Gastroesophageal sphincter (tissue), 4 donors: ENCODE measurements around the gene GSPT1. TPM values are rescaled to one million over a fixed set of nuclear protein-coding genes. Genes with fewer than 3 reads are reported as not detected.

ENCODE experiments used
- ATAC-seq: fragments of 150-250 bp; one replicate; pipeline ENCODE4 v1.9.1; 2016; ENCODE audit warnings: mild to moderate bottlenecking, moderate library complexity
- H3K27ac ChIP-seq, 4 donors: fragments of 200-600 bp; sonication (generic) in 3 of 4; 1 replicate in 3 of 4; 2 replicates in 1 of 4; pipeline ENCODE4 v1.5.1; 2016 to 2019
- H3K27me3 ChIP-seq: fragments of 200-600 bp; sonication (generic); one replicate; pipeline ENCODE4 v1.5.1; 2019
- H3K36me3 ChIP-seq, 2 donors: fragments of 200-600 bp; sonication (generic); one replicate each; pipeline ENCODE4 v1.5.1; 2019; ENCODE audit warnings: control low read depth in 1 of 2
- H3K4me1 ChIP-seq, 3 donors: fragments of 200-600 bp; sonication (generic); 1 replicate in 2 of 3; 2 replicates in 1 of 3; pipeline ENCODE4 v1.5.1; 2016 to 2019; ENCODE audit warnings: control low read depth in 2 of 3
- H3K4me3 ChIP-seq, 2 donors: fragments of 200-600 bp; sonication (generic); one replicate each; pipeline ENCODE4 v1.5.1; 2019; ENCODE audit warnings: mild to moderate bottlenecking in 1 of 2, moderate library complexity in 1 of 2
- H3K9me3 ChIP-seq, 3 donors: fragments of 200-600 bp; sonication (generic); one replicate each; pipeline ENCODE4 v1.5.1; 2017 to 2019; ENCODE audit warnings: control low read depth in 2 of 3
- CTCF ChIP-seq, 4 experiments: fragments of 200-600 bp in 2 of 4; fragments of 450-650 bp in 2 of 4; sonication (generic) in 1 of 4; IDR thresholded peaks; one replicate each; pipeline ENCODE4 v1.5.1; 2017 to 2019; ENCODE audit warnings: antibody characterized with exemption in 4 of 4, mild to moderate bottlenecking in 2 of 4, moderate library complexity in 2 of 4
- EP300 ChIP-seq: sonication (generic); formaldehyde crosslinking; IDR thresholded peaks from one replicate; pipeline ENCODE4 v1.6.1; 2017; ENCODE audit warnings: antibody characterized with exemption, mild to moderate bottlenecking
- POLR2A ChIP-seq, 2 donors: fragments of 450-650 bp; IDR thresholded peaks; one replicate each; pipeline ENCODE4 v1.6.1; 2017; ENCODE audit warnings: antibody characterized with exemption in 2 of 2, mild to moderate bottlenecking in 2 of 2, moderate library complexity in 1 of 2
- POLR2AphosphoS5 ChIP-seq: sonication (generic); formaldehyde crosslinking; IDR thresholded peaks from one replicate; pipeline ENCODE4 v1.6.1; 2017; ENCODE audit warnings: antibody characterized with exemption
- WGBS, 2 donors: methylation state at CpG; one replicate each; pipeline ENCODE4 v1.1.5; 2018; ENCODE audit warnings: low coverage in 1 of 2; 5-methylcytosine and 5-hydroxymethylcytosine counted together
- total RNA-seq, 4 donors: library from RNA; depleted of rRNA; stranded (reverse); fragments of >200 nt; gene quantifications; one replicate each; pipeline ENCODE4 v1.1.0, GENCODE V29; 2016

The GSPT1 gene
- total RNA-seq, 4 donors from 2014 or later: 55.3 to 86.2 (median 72.6) TPM

- no peak overlapping the region for H3K27ac ChIP-seq
- no peaks in the 10 kb centered on the region for H3K27me3 ChIP-seq
- ATAC-seq: no peak
- H3K4me1 ChIP-seq: no peaks in the 10 kb centered on the region
- WGBS, 2 donors: 93 to 94% methylated on average over 5 of the region's 5 CpGs
- no peak overlapping the region for H3K4me3 ChIP-seq
- H3K36me3 ChIP-seq: peaks cover 0 to 100% of the 10 kb centered on the region in 2 donors
- TF ChIP-seq EP300 (no peak), POLR2A (IDR thresholded peaks at IDR 0.05) (no peak), POLR2AphosphoS5 (no peak), CTCF (IDR thresholded peaks at IDR 0.05) (no peak)
- no peaks in the 10 kb centered on the region for H3K9me3 ChIP-seq
Observed at GRCh38 chr16:11884035-11884434, 31.7 kb downstream of the GSPT1 start.

GRCh38 chr16:11880007-11880406 is 35.7 kb downstream of the GSPT1 start:
- 86 to 91% methylated on average over 4 to 5 of the region's 5 CpGs for WGBS, 2 donors
- Histone ChIP-seq H3K9me3 (no peaks in the 10 kb centered on the region), H3K27me3 (no peaks in the 10 kb centered on the region), H3K27ac (no peak overlapping the region), H3K4me1 (no peaks in the 10 kb centered on the region), H3K36me3 (peaks cover 2 to 99% of the 10 kb centered on the region in 2 donors), H3K4me3 (no peak overlapping the region)
- no peak for TF ChIP-seq POLR2AphosphoS5
- TF ChIP-seq POLR2A (IDR thresholded peaks at IDR 0.05): no peak
- no peak for TF ChIP-seq CTCF (IDR thresholded peaks at IDR 0.05)
- no peak for TF ChIP-seq EP300
- no peak for ATAC-seq

- Histone ChIP-seq H3K27ac (no peak overlapping the region), H3K4me1 (no peaks in the 10 kb centered on the region), H3K36me3 (peaks cover 2 to 97% of the 10 kb centered on the region in 2 donors), H3K4me3 (no peak overlapping the region), H3K27me3 (no peaks in the 10 kb centered on the region), H3K9me3 (no peaks in the 10 kb centered on the region)
- no peak for ATAC-seq
- TF ChIP-seq CTCF (IDR thresholded peaks at IDR 0.05): no peak
- TF ChIP-seq POLR2AphosphoS5: no peak
- no peak for TF ChIP-seq EP300
- TF ChIP-seq POLR2A (IDR thresholded peaks at IDR 0.05): no peak
- 84 to 89% methylated on average over 5 of the region's 5 CpGs for WGBS, 2 donors
Observed at GRCh38 chr16:11877374-11877773, 38.4 kb downstream of the GSPT1 start.

GRCh38 chr16:11876306-11876705 is 39.5 kb downstream of the GSPT1 start:
- Histone ChIP-seq H3K9me3 (no peaks in the 10 kb centered on the region), H3K36me3 (peaks cover 2 to 95% of the 10 kb centered on the region in 2 donors), H3K27me3 (no peaks in the 10 kb centered on the region), H3K4me3 (no peak overlapping the region), H3K4me1 (peaks cover 0 to 6% (median 0%) of the 10 kb centered on the region in 3 donors), H3K27ac (no peak overlapping the region)
- ATAC-seq: no peak
- no peak for TF ChIP-seq POLR2AphosphoS5
- no peak for TF ChIP-seq CTCF (IDR thresholded peaks at IDR 0.05)
- TF ChIP-seq EP300: no peak
- TF ChIP-seq POLR2A (IDR thresholded peaks at IDR 0.05): no peak
- whole genome bisulfite sequencing, 2 donors: 88 to 94% methylated on average over 9 to 10 of the region's 12 CpGs

GRCh38 chr16:11875721-11876120 is 40.0 kb downstream of the GSPT1 start:
- TF ChIP-seq EP300 (no peak), CTCF (IDR thresholded peaks at IDR 0.05) (no peak), POLR2AphosphoS5 (no peak), POLR2A (IDR thresholded peaks at IDR 0.05) (no peak)
- peaks cover 2 to 89% of the 10 kb centered on the region in 2 donors for H3K36me3 ChIP-seq
- H3K9me3 ChIP-seq: no peaks in the 10 kb centered on the region
- no peaks in the 10 kb centered on the region for H3K27me3 ChIP-seq
- peaks cover 0 to 12% (median 0%) of the 10 kb centered on the region in 3 donors for H3K4me1 ChIP-seq
- no peak overlapping the region for H3K4me3 ChIP-seq
- no peak overlapping the region for H3K27ac ChIP-seq
- no peak for ATAC-seq
- 79 to 80% methylated on average over 4 to 5 of the region's 5 CpGs for WGBS, 2 donors
